Coronary artery (tissue), 2 donors: ENCODE measurements around the gene RAB1B.

Source experiments
- DNase-seq: peaks from one replicate; pipeline ENCODE4 v3.0.0-alpha.2; 2017; ENCODE audit warnings: low spot score
- H3K27ac ChIP-seq, 2 donors: fragments of 200-600 bp; sonication (generic); one replicate each; pipeline ENCODE4 v1.5.1; 2016 to 2019
- H3K4me3 ChIP-seq: fragments of 200-600 bp; sonication (generic); 2 replicates; pipeline ENCODE4 v1.5.1; 2016; ENCODE audit warnings: mild to moderate bottlenecking, moderate library complexity
- TF ChIP-seq, protein P1 (sequence below): fragments of 200-600 bp; sonication (generic); IDR thresholded peaks from one replicate; pipeline ENCODE4 v1.5.1; 2019; ENCODE audit warnings: antibody characterized with exemption

The RAB1B gene

GRCh38 chr11:66230978-66231377 is 37.5 kb upstream of the RAB1B start:
- no peak overlapping the region for H3K4me3 ChIP-seq
- no peak overlapping the region for H3K27ac ChIP-seq
- TF ChIP-seq, protein P1, sequence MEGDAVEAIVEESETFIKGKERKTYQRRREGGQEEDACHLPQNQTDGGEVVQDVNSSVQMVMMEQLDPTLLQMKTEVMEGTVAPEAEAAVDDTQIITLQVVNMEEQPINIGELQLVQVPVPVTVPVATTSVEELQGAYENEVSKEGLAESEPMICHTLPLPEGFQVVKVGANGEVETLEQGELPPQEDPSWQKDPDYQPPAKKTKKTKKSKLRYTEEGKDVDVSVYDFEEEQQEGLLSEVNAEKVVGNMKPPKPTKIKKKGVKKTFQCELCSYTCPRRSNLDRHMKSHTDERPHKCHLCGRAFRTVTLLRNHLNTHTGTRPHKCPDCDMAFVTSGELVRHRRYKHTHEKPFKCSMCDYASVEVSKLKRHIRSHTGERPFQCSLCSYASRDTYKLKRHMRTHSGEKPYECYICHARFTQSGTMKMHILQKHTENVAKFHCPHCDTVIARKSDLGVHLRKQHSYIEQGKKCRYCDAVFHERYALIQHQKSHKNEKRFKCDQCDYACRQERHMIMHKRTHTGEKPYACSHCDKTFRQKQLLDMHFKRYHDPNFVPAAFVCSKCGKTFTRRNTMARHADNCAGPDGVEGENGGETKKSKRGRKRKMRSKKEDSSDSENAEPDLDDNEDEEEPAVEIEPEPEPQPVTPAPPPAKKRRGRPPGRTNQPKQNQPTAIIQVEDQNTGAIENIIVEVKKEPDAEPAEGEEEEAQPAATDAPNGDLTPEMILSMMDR = no peak
- DNase-seq = no peak

GRCh38 chr11:66231561-66231960 is 36.9 kb upstream of the RAB1B start:
- Histone ChIP-seq H3K27ac (no peak overlapping the region), H3K4me3 (no peak overlapping the region)
- TF ChIP-seq, protein P1 = no peak
- no peak for DNase-seq

GRCh38 chr11:66232769-66233168 is 35.7 kb upstream of the RAB1B start:
- no peak overlapping the region for H3K27ac ChIP-seq
- TF ChIP-seq, protein P1 = no peak
- H3K4me3 ChIP-seq = no peak overlapping the region
- DNase-seq = no peak

GRCh38 chr11:66233301-66233700 is 35.1 kb upstream of the RAB1B start:
- TF ChIP-seq, protein P1 = no peak
- no peak overlapping the region for H3K27ac ChIP-seq
- DNase-seq = no peak
- no peak overlapping the region for H3K4me3 ChIP-seq

- H3K27ac ChIP-seq = no peak overlapping the region
- TF ChIP-seq, protein P1 = no peak
- H3K4me3 ChIP-seq = no peak overlapping the region
- no peak for DNase-seq
These were observed 33.3 kb upstream of the RAB1B start for GRCh38 chr11:66235141-66235540.

DNA sequence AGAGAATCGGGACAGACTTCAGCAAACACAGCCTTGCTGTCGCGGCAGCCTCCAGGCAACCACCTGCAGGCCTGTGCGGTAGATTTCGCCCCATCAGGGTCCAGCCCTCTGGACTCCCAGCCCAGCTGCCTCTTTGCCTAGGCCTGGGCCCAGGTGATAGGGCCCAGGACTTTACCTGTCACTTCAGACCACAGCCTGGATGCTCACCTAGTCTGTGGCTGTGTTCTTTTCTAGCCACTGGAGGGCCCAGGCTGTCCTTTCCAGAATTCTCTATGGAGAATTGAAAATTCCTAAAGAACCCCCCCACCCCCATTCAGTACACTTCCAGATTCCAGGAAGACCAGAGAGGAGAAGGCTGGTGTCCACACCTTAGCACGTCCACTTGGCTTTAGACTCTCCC is 30.6 kb upstream of the RAB1B start:
- TF ChIP-seq, protein P1 = no peak

DNA sequence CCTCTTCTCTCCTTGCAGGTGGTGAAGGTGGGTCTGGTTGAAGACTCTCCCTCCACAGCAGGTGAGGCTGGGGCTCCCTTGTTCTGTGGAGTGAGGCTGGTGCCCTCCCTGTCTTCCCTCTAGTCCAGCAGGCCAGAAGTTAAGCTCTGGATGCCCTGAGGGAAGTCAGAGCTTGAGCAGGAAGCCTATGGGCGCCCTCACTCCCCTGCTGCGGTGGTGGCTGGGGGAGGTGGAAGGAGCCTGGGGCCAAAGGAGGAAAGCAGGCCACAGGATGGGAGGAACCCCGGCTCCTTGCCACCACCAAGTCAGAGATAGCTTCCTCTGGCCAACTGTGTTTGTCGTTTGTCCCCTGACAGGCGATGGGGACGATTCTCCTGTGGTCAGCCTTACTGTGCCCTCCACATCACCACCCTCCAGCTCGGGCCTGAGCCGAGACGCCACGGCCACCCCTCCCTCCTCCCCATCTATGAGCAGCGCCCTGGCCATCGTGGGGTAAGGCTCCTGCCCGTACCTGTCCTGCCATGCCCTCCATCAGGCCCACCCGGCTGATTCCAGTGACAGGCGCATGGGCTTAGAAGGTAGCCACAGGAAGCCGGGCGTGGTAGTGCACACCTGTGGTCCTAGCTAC is 29.5 kb upstream of the RAB1B start:
- no peak for DNase-seq
- Histone ChIP-seq H3K4me3 (no peak overlapping the region), H3K27ac (no peak overlapping the region)
- TF ChIP-seq, protein P1 = no peak

More for the DNA sequence above, 30.6 kb upstream of the RAB1B start:
- no peak overlapping the region for H3K4me3 ChIP-seq
- no peak overlapping the region for H3K27ac ChIP-seq
- DNase-seq = no peak
